ENCODE measurements around the gene DAZAP1. TPM values are rescaled to one million over a fixed set of nuclear protein-coding genes. Genes with fewer than 3 reads are reported as not detected.

DAZAP1 gene
- total RNA-seq, 1 experiment from 2014 or later, result 144 TPM

GRCh38 chr19:1429750-1430149, 22.4 kb downstream of the DAZAP1 start:
- no peaks in the 10 kb centered on the region; the same call in none of the 2 replicates for H4K20me1 ChIP-seq (ENCODE audit: insufficient read depth)
- H3K9me3 ChIP-seq (ENCODE audit: insufficient read depth, low read depth), result no peaks in the 10 kb centered on the region
- H3K4me3 ChIP-seq, result no peak overlapping the region
- ChIA-PET CTCF (no interaction called here), POLR2A (ENCODE audit: unreplicated experiment) (no interaction called here)
- H3K79me2 ChIP-seq (ENCODE audit: low read depth), result no peaks in the 10 kb centered on the region
- no peak overlapping the region for H3K27ac ChIP-seq
- intact Hi-C loops (cut with micrococcal nuclease; ENCODE audit: unreplicated experiment), result no loop called here
- no peaks in the 10 kb centered on the region for H3F3A ChIP-seq (ENCODE audit: insufficient read depth, low read depth)
- H2AFZ ChIP-seq, result no peak overlapping the region
- no peaks in the 10 kb centered on the region for H3K4me1 ChIP-seq (replicated peaks; ENCODE audit: insufficient read depth)
- no peaks in the 10 kb centered on the region for H3K36me3 ChIP-seq (ENCODE audit: low read depth)
- no peak for DNase-seq
- no peak for TF ChIP-seq EZH2 (IDR thresholded peaks at IDR 0.05; ENCODE audit: low read depth)
- no peak for TF ChIP-seq CTCF (conservative IDR thresholded peaks at IDR 0.05)
- H3K27me3 ChIP-seq (ENCODE audit: insufficient read depth, low read depth), result no peaks in the 10 kb centered on the region
- no TSS peak for BruUV-seq (replicated peaks)
- no peaks in the 10 kb centered on the region for H3K9me2 ChIP-seq (ENCODE audit: insufficient read depth)
- no peak overlapping the region for H3K4me2 ChIP-seq

DNA sequence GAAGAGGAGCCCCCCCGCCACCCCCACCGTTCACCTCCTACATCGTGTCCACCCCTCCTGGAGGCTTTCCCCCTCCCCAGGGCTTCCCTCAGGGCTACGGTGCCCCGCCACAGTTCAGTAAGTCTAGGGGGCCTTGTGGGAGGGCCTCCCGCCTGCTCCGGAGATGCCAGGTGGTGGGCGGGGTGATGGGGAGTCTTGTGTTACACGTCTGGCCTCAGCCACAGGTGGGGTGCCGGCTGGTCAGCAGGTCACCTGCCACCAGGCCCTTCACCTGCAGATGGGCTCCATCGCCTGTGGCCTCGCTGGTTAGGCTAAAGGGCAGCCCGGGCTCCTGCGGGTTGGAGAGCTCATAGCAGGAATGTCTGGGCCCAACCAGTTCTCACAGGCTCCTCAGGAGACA, 22.9 kb downstream of the DAZAP1 start:
- H3K27ac ChIP-seq, result no peak overlapping the region

GRCh38 chr19:1431759-1432506, 24.5 kb downstream of the DAZAP1 start:
- Histone ChIP-seq H3K4me2 (no peak overlapping the region), H3K4me1 (replicated peaks; ENCODE audit: insufficient read depth) (no peaks in the 10 kb centered on the region), H3K27me3 (ENCODE audit: insufficient read depth, low read depth) (no peaks in the 10 kb centered on the region), H3K36me3 (ENCODE audit: low read depth) (no peaks in the 10 kb centered on the region), H4K20me1 (ENCODE audit: insufficient read depth) (no peaks in the 10 kb centered on the region), H3K9me3 (ENCODE audit: insufficient read depth, low read depth) (no peaks in the 10 kb centered on the region), H3K79me2 (ENCODE audit: low read depth) (no peaks in the 10 kb centered on the region), H3F3A (ENCODE audit: insufficient read depth, low read depth) (peaks cover 17% of the 10 kb centered on the region; the same call in 1 of the 2 replicates), H3K9me2 (ENCODE audit: insufficient read depth) (no peaks in the 10 kb centered on the region), H3K4me3 (no peak overlapping the region), H2AFZ (no peak overlapping the region), H3K27ac (no peak overlapping the region)
- no peak for DNase-seq
- TF ChIP-seq EZH2 (IDR thresholded peaks at IDR 0.05; ENCODE audit: low read depth) (no peak), CTCF (conservative IDR thresholded peaks at IDR 0.05) (no peak)
- POLR2A ChIA-PET (ENCODE audit: unreplicated experiment), result no interaction called here
- CTCF ChIA-PET, result no interaction called here
- no TSS peak for BruUV-seq (replicated peaks)
- intact Hi-C loops (cut with micrococcal nuclease; ENCODE audit: unreplicated experiment), result no loop called here

More for the DNA sequence above, 22.9 kb downstream of the DAZAP1 start:
- H3K9me2 ChIP-seq (ENCODE audit: insufficient read depth), result no peaks in the 10 kb centered on the region
- H3K36me3 ChIP-seq (ENCODE audit: low read depth), result no peaks in the 10 kb centered on the region
- intact Hi-C loops (cut with micrococcal nuclease; ENCODE audit: unreplicated experiment), result no loop called here
- no peaks in the 10 kb centered on the region for H3K27me3 ChIP-seq (ENCODE audit: insufficient read depth, low read depth)
- POLR2A ChIA-PET (ENCODE audit: unreplicated experiment), result no interaction called here
- no TSS peak for BruUV-seq (replicated peaks)
- TF ChIP-seq EZH2 (IDR thresholded peaks at IDR 0.05; ENCODE audit: low read depth), result no peak
- no peak overlapping the region for H3K4me2 ChIP-seq
- DNase-seq, result no peak
- no peak overlapping the region for H3K4me3 ChIP-seq
- no peaks in the 10 kb centered on the region for H3K4me1 ChIP-seq (replicated peaks; ENCODE audit: insufficient read depth)
- H4K20me1 ChIP-seq (ENCODE audit: insufficient read depth), result no peaks in the 10 kb centered on the region
- H3K79me2 ChIP-seq (ENCODE audit: low read depth), result no peaks in the 10 kb centered on the region
- H2AFZ ChIP-seq, result no peak overlapping the region
- no peaks in the 10 kb centered on the region for H3K9me3 ChIP-seq (ENCODE audit: insufficient read depth, low read depth)
- CTCF ChIA-PET, result no interaction called here
- peaks cover 2% of the 10 kb centered on the region; the same call in 1 of the 2 replicates for H3F3A ChIP-seq (ENCODE audit: insufficient read depth, low read depth)

Measured in PC-9 (cell line).